Loucy (cell line): ENCODE measurements around the gene RNU7-1.

ENCODE experiments used
- H2AFZ ChIP-seq: fragments of 200-600 bp; sonication (generic); 2 replicates; pipeline ENCODE4 v1.6.0; 2016; ENCODE audit warnings: antibody characterized with exemption, mild to moderate bottlenecking, low read length, moderate library complexity
- H3F3A ChIP-seq: fragments of 200-600 bp; 2 replicates; pipeline ENCODE4 v1.6.0; 2016; ENCODE audit warnings: antibody characterized with exemption, low read depth, mild to moderate bottlenecking
- H3K27me3 ChIP-seq: fragments of 200-600 bp; sonication (generic); 2 replicates; pipeline ENCODE4 v1.6.1; 2014; ENCODE audit warnings: low read length, mild to moderate bottlenecking; ENCODE audit not compliant: insufficient read depth, poor library complexity, severe bottlenecking
- H3K36me3 ChIP-seq: fragments of 200-600 bp; sonication (generic); 2 replicates; pipeline ENCODE4 v1.6.1; 2016; ENCODE audit warnings: low read length; ENCODE audit not compliant: insufficient read depth
- H3K4me1 ChIP-seq: fragments of 200-600 bp; sonication (generic); 2 replicates; pipeline ENCODE4 v1.5.1; 2014; ENCODE audit warnings: low read length, mild to moderate bottlenecking; ENCODE audit not compliant: insufficient read depth, poor library complexity, severe bottlenecking
- H3K4me2 ChIP-seq: fragments of 200-600 bp; sonication (generic); 2 replicates; pipeline ENCODE4 v1.6.0; 2014; ENCODE audit warnings: antibody characterized with exemption, low read length, low read depth, mild to moderate bottlenecking; ENCODE audit not compliant: poor library complexity, severe bottlenecking
- H3K4me3 ChIP-seq: fragments of 200-600 bp; sonication (generic); 2 replicates; pipeline ENCODE4 v1.5.1; 2014; ENCODE audit warnings: low read length, mild to moderate bottlenecking, mixed read lengths; ENCODE audit not compliant: poor library complexity, severe bottlenecking
- H3K79me2 ChIP-seq: fragments of 200-600 bp; sonication (generic); 2 replicates; pipeline ENCODE4 v1.6.1; 2014; ENCODE audit warnings: low read length; ENCODE audit not compliant: insufficient read depth
- H3K9ac ChIP-seq: fragments of 200-600 bp; sonication (generic); 2 replicates; pipeline ENCODE4 v1.6.0; 2014; ENCODE audit warnings: mild to moderate bottlenecking, low read depth, low read length, moderate library complexity; ENCODE audit not compliant: poor library complexity, severe bottlenecking
- H3K9me2 ChIP-seq: fragments of 200-600 bp; sonication (generic); replicated peaks from 2 replicates; pipeline ENCODE4 v1.6.1; 2016; ENCODE audit warnings: low read depth, low read length, mixed read lengths
- H3K9me3 ChIP-seq: fragments of 200-600 bp; sonication (generic); 2 replicates; pipeline ENCODE4 v1.6.1; 2014; ENCODE audit warnings: mild to moderate bottlenecking, antibody characterized with exemption, low read length, low read depth; ENCODE audit not compliant: insufficient read depth
- H4K20me1 ChIP-seq: fragments of 200-600 bp; sonication (generic); 2 replicates; pipeline ENCODE4 v1.6.0; 2014; ENCODE audit warnings: antibody characterized with exemption, low read length, mild to moderate bottlenecking; ENCODE audit not compliant: insufficient read depth, poor library complexity, severe bottlenecking
- EZH2phosphoT487 ChIP-seq: fragments of 200-600 bp; IDR thresholded peaks from 2 replicates; pipeline ENCODE4 v1.6.1; 2018; ENCODE audit warnings: antibody characterized with exemption, mild to moderate bottlenecking, moderate library complexity, borderline replicate concordance
- TF ChIP-seq, protein P1 (sequence below): fragments of 200-600 bp; sonication (generic); conservative IDR thresholded peaks from 2 replicates; pipeline ENCODE4 v1.5.1; 2014; ENCODE audit warnings: mild to moderate bottlenecking, antibody characterized with exemption, low read length

The RNU7-1 gene

DNA sequence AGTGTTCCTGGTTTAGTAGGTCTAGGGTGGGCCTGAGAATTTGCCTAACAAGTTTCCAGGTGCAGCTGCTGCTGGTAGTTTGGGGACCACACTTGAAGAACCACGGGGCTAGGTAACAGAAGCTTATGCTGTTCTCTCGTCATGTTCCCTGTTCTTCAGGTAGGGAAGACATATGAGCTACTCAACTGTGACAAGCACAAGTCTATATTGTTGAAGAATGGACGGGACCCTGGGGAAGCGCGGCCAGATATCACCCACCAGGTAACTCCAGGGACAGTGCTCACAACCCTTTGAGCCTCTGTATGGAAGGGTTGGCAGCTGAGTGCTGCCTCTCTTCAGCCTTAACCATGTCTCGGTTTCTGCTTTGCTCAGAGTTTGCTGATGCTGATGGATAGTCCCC, 30.6 kb downstream of the RNU7-1 start:
- Histone ChIP-seq H2AFZ (no peak overlapping the region), H3K4me1 (peaks cover 15% of the 10 kb centered on the region), H3K4me3 (no peak overlapping the region), H3F3A (no peaks in the 10 kb centered on the region; the same call in 1 of the 2 replicates), H3K4me2 (no peak overlapping the region), H3K9me3 (no peaks in the 10 kb centered on the region), H3K79me2 (peaks cover 39% of the 10 kb centered on the region), H3K27me3 (no peaks in the 10 kb centered on the region), H4K20me1 (peaks cover 3% of the 10 kb centered on the region), H3K36me3 (peaks cover 50% of the 10 kb centered on the region; the same call in 1 of the 2 replicates), H3K9me2 (no peaks in the 10 kb centered on the region), H3K9ac (no peak overlapping the region)
- TF ChIP-seq, protein P1, sequence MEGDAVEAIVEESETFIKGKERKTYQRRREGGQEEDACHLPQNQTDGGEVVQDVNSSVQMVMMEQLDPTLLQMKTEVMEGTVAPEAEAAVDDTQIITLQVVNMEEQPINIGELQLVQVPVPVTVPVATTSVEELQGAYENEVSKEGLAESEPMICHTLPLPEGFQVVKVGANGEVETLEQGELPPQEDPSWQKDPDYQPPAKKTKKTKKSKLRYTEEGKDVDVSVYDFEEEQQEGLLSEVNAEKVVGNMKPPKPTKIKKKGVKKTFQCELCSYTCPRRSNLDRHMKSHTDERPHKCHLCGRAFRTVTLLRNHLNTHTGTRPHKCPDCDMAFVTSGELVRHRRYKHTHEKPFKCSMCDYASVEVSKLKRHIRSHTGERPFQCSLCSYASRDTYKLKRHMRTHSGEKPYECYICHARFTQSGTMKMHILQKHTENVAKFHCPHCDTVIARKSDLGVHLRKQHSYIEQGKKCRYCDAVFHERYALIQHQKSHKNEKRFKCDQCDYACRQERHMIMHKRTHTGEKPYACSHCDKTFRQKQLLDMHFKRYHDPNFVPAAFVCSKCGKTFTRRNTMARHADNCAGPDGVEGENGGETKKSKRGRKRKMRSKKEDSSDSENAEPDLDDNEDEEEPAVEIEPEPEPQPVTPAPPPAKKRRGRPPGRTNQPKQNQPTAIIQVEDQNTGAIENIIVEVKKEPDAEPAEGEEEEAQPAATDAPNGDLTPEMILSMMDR, result no peak
- TF ChIP-seq EZH2phosphoT487, result no peak

DNA sequence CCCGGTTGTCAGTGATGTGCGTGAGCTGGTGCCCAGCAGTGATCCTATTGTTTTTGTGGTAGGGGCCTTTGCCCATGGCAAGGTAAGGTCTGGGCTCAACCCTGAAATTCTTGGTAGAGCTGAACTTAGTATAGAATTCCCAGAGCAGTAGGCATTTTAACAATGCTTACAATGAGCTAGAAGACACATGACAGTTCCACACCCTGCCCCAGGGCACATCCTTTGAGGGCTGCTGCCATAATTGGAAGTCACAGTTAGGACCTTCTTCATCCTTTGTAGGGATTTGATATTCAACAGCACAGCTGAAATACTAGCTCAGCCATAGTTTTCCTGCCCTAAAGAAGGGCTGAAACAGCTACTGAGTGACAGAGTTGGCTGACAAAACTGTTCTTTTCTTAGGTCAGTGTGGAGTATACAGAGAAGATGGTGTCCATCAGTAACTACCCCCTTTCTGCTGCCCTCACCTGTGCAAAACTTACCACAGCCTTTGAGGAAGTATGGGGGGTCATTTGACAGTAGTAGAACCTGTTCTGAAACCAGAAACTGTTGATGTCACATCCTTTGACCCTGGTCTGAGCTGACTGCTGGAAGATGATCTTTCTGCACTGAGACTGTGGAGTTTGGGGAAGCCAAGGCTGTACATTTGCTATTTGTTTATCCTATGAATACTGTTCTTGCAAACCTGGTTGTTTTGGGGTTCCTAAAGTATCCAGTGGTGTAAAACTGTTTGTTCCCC, 31.8 kb downstream of the RNU7-1 start:
- no peaks in the 10 kb centered on the region for H3K9me2 ChIP-seq
- H3K9ac ChIP-seq, result no peak overlapping the region
- no peaks in the 10 kb centered on the region for H3K27me3 ChIP-seq
- no peaks in the 10 kb centered on the region; the same call in 1 of the 2 replicates for H3F3A ChIP-seq
- H3K36me3 ChIP-seq, result peaks cover 51% of the 10 kb centered on the region; the same call in 1 of the 2 replicates
- no peak overlapping the region for H2AFZ ChIP-seq
- no peak overlapping the region for H3K4me3 ChIP-seq
- peaks cover 26% of the 10 kb centered on the region for H3K79me2 ChIP-seq
- H3K4me2 ChIP-seq, result no peak overlapping the region
- no peaks in the 10 kb centered on the region for H3K9me3 ChIP-seq
- peaks cover 13% of the 10 kb centered on the region for H3K4me1 ChIP-seq
- TF ChIP-seq EZH2phosphoT487, result no peak
- TF ChIP-seq, protein P1, result no peak
- no peaks in the 10 kb centered on the region for H4K20me1 ChIP-seq

DNA sequence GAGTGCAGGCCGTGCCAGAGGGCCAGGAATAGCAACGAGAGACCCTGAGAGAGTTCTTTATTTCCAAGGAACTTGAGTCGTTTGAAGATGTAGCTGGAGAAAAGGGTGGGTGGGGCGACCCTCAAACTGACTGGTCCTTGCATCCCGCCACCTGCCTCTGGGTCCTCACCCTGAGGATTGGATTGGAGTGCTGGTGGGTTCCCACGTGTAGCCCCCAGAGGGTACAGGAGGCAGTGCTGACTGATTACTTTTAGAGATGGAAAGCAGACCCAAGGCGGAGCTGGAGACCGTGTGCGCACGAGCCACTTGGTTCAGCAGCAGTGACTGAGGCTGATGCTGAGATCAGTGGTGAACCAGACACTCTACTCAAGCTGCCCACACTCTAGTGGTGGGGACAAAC, 34.0 kb downstream of the RNU7-1 start:
- Histone ChIP-seq H3F3A (no peaks in the 10 kb centered on the region; the same call in 1 of the 2 replicates), H3K27me3 (no peaks in the 10 kb centered on the region), H4K20me1 (no peaks in the 10 kb centered on the region), H3K79me2 (peaks cover 6% of the 10 kb centered on the region), H3K9ac (no peak overlapping the region), H2AFZ (no peak overlapping the region), H3K4me3 (no peak overlapping the region), H3K4me2 (no peak overlapping the region), H3K36me3 (peaks cover 70% of the 10 kb centered on the region; the same call in 1 of the 2 replicates), H3K9me2 (no peaks in the 10 kb centered on the region), H3K4me1 (peaks cover under 1% of the 10 kb centered on the region), H3K9me3 (no peaks in the 10 kb centered on the region)
- TF ChIP-seq, protein P1, result no peak
- no peak for TF ChIP-seq EZH2phosphoT487
